Common myeloid progenitor, CD34-positive (primary cell): ENCODE data around the gene PLPPR1.

Source experiments
- CTCF ChIA-PET: fragments of 350-600 bp; sonication (Branson Sonifier 250); formaldehyde crosslinking; loops from one replicate; lab custom pipeline; 2021; ENCODE audit warnings: antibody characterized with exemption; lab: Charles Lee
- POLR2A ChIA-PET: fragments of 350-600 bp; sonication (Branson Sonifier 250); formaldehyde crosslinking; loops from one replicate; lab custom pipeline; 2021; ENCODE audit warnings: antibody characterized with exemption; lab: Charles Lee
- DNase-seq, 3 donors: peaks; one replicate each; pipeline versions ENCODE4 v3.0.0 to v3.0.0-alpha.2; 2013
- H3K27ac ChIP-seq, 2 experiments: 1 replicate in 1 of 2; 2 replicates in 1 of 2; pipeline ENCODE4 v1.7.0; 2013; ENCODE audit warnings: inconsistent platforms in 2 of 2, low read length in 2 of 2, mild to moderate bottlenecking in 2 of 2, low read depth in 1 of 2, moderate library complexity in 1 of 2; ENCODE audit not compliant: severe bottlenecking in 2 of 2, insufficient read depth in 1 of 2, poor library complexity in 1 of 2
- H3K27me3 ChIP-seq, 5 experiments: replicated peaks in 2 of 5; 1 replicate in 3 of 5; 2 replicates in 2 of 5; pipeline versions ENCODE4 v1.6.1 to v1.7.0; 2013; ENCODE audit warnings: low read length in 4 of 5, mild to moderate bottlenecking in 2 of 5, moderate library complexity in 2 of 5, inconsistent platforms in 1 of 5; ENCODE audit not compliant: insufficient read depth in 5 of 5, control insufficient read depth in 4 of 5
- H3K36me3 ChIP-seq, 4 experiments: 1 replicate in 2 of 4; 2 replicates in 2 of 4; pipeline versions ENCODE4 v1.6.1 to v1.7.0; 2013; ENCODE audit warnings: low read length in 3 of 4, control low read depth in 1 of 4, mild to moderate bottlenecking in 1 of 4; ENCODE audit not compliant: control insufficient read depth in 4 of 4, insufficient read depth in 4 of 4
- H3K4me1 ChIP-seq, 4 experiments: 1 replicate in 3 of 4; 2 replicates in 1 of 4; pipeline versions ENCODE4 v1.6.1 to v1.7.1; 2013; ENCODE audit warnings: low read length in 3 of 4, mild to moderate bottlenecking in 3 of 4, control low read depth in 1 of 4, inconsistent platforms in 1 of 4, moderate library complexity in 1 of 4; ENCODE audit not compliant: control insufficient read depth in 4 of 4, insufficient read depth in 4 of 4; ENCODE audit errors: control extremely low read depth in 1 of 4
- H3K4me3 ChIP-seq, 7 experiments: 1 replicate in 4 of 7; 2 replicates in 3 of 7; pipeline versions ENCODE4 v1.5.1 to v1.7.0; 2013; ENCODE audit warnings: mild to moderate bottlenecking in 7 of 7, low read length in 6 of 7, moderate library complexity in 6 of 7, inconsistent platforms in 2 of 7, low read depth in 2 of 7, control low read depth in 1 of 7; ENCODE audit not compliant: insufficient read depth in 4 of 7, control insufficient read depth in 1 of 7; ENCODE audit errors: extremely low read depth in 1 of 7
- H3K9me3 ChIP-seq, 5 experiments: 1 replicate in 4 of 5; 2 replicates in 1 of 5; pipeline versions ENCODE4 v1.6.1 to v1.7.1; 2013; ENCODE audit warnings: low read length in 4 of 5, mild to moderate bottlenecking in 2 of 5, inconsistent platforms in 1 of 5, low read depth in 1 of 5, moderate library complexity in 1 of 5; ENCODE audit not compliant: control insufficient read depth in 4 of 5, insufficient read depth in 2 of 5; ENCODE audit errors: control extremely low read depth in 1 of 5
- WGBS: methylation state at CpG from one replicate; pipeline ENCODE4 v1.1.5; 2013; ENCODE audit not compliant: insufficient coverage; 5-methylcytosine and 5-hydroxymethylcytosine counted together

Gene PLPPR1

DNA sequence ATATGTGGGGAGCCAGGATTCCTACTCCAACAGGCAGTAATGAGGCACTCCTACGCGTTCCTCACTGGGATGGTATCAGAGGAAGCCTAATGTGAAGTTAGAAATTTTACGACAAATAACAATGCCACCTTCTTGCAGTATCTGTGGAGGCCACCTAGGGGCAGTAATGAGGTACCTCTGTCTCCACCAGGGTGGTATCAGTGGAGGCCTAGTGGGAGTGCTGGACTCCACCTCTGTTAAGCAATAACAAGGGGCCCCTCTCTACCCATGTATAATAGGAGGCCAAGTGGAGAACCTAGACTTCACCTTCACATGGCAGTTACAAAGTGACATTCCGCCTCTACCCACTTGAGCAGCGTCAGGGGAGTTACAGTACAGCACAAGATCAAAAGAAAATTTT, 147.9 kb downstream of the PLPPR1 start:
- H3K36me3 ChIP-seq: no peaks in the 10 kb centered on the region
- H3K27ac ChIP-seq: no peak overlapping the region
- POLR2A ChIA-PET: no interaction called here
- CTCF ChIA-PET: no interaction called here
- H3K4me3 ChIP-seq: no peak overlapping the region
- peaks cover 0 to 3% (median 0%) of the 10 kb centered on the region in 5 experiments for H3K9me3 ChIP-seq
- H3K27me3 ChIP-seq: no peaks in the 10 kb centered on the region
- no peaks in the 10 kb centered on the region for H3K4me1 ChIP-seq
- DNase-seq: no peak
- 91% methylated on average over 5 of the region's 5 CpGs for WGBS

DNA sequence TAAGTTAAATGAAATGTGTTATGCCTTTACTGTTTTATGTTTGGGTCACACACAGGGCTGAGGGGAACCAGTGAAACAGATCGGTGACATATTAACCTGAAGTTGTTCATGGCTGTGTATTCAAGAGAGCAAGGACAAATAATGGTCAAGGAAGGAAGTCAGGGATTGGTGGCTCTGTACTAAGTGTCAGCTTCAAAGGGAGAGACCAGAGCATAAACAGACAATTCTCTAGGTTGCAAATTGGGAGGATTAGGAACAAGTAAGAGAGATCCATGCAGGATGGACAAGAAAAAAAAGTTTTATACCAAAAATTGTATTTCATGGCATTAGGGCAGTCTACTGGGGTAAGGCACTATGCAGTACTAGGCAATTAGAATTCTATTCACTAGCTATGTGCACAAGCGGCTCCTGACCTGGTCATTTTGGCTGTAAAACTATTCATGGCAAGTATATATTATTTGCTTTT, 156.3 kb downstream of the PLPPR1 start:
- no peaks in the 10 kb centered on the region for H3K27me3 ChIP-seq
- ChIA-PET POLR2A (no interaction called here), CTCF (no interaction called here)
- H3K4me1 ChIP-seq: no peaks in the 10 kb centered on the region
- DNase-seq: no peak
- no peaks in the 10 kb centered on the region for H3K9me3 ChIP-seq
- WGBS: 85% methylated on average over 2 of the region's 2 CpGs
- H3K27ac ChIP-seq: no peak overlapping the region
- H3K4me3 ChIP-seq: no peak overlapping the region
- H3K36me3 ChIP-seq: no peaks in the 10 kb centered on the region

- Histone ChIP-seq H3K4me3 (no peak overlapping the region), H3K9me3 (no peaks in the 10 kb centered on the region), H3K36me3 (no peaks in the 10 kb centered on the region), H3K4me1 (no peaks in the 10 kb centered on the region), H3K27ac (no peak overlapping the region), H3K27me3 (peaks cover 0 to 5% (median 0%) of the 10 kb centered on the region in 5 experiments)
- DNase-seq: no peak
- ChIA-PET POLR2A (no interaction called here), CTCF (no interaction called here)
- WGBS: 100% methylated on average over 1 of the region's 2 CpGs
Observed at GRCh38 chr9:101191723-101192122, 163.2 kb downstream of the PLPPR1 start.

DNA sequence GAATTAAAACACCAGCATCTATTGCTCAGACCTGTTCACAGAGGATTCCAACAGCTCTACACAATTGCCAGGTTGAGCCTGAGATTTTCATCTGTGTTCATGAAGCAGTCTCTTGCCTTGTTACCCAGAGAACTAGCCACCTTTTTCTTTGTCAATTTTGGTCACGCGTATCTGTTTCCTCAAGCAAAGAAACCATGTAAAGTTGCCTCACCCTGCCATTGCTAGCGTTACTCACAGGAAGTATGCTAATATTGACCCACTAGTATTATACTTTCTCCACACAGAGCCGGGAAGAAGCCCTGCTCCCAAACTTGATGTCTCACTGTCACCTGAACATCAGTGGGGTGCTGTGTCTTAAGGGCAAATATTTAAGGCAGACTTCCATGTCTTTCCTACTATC, 168.5 kb downstream of the PLPPR1 start:
- CTCF ChIA-PET: no interaction called here
- no peak overlapping the region for H3K4me3 ChIP-seq
- peaks cover 0 to 2% (median 0%) of the 10 kb centered on the region in 5 experiments for H3K27me3 ChIP-seq
- no peak overlapping the region for H3K27ac ChIP-seq
- H3K9me3 ChIP-seq: no peaks in the 10 kb centered on the region
- POLR2A ChIA-PET: no interaction called here
- H3K36me3 ChIP-seq: no peaks in the 10 kb centered on the region
- DNase-seq: no peak
- WGBS: 88% methylated on average over 4 of the region's 4 CpGs
- no peaks in the 10 kb centered on the region for H3K4me1 ChIP-seq

DNA sequence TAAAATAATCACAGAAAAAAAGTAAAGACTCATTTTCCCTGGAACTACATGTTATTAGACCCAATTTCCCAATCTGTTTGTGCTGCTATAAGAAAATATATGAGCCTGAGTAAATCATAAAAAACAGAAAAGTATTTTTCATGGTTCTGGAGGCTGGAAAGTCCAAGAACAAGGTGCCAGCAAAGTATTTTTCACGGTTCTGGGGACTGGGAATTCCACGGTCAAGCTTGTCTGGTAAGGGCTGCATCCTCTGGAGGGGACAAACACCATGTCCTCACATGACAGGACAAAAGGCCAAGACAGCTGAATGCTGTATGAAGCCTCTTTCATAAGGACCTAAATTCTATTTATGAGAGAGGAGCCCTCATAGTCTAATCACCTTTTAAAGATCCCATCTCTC, 172.3 kb downstream of the PLPPR1 start:
- no peak overlapping the region for H3K4me3 ChIP-seq
- no peaks in the 10 kb centered on the region for H3K4me1 ChIP-seq
- CTCF ChIA-PET: no interaction called here
- H3K9me3 ChIP-seq: no peaks in the 10 kb centered on the region
- 95% methylated on average over 2 of the region's 2 CpGs for WGBS
- no peak for DNase-seq
- no peak overlapping the region for H3K27ac ChIP-seq
- POLR2A ChIA-PET: no interaction called here
- H3K36me3 ChIP-seq: no peaks in the 10 kb centered on the region
- peaks cover 0 to 2% (median 0%) of the 10 kb centered on the region in 5 experiments for H3K27me3 ChIP-seq

GRCh38 chr9:101201630-101202029, 173.1 kb downstream of the PLPPR1 start:
- Histone ChIP-seq H3K4me3 (no peak overlapping the region), H3K36me3 (no peaks in the 10 kb centered on the region), H3K4me1 (no peaks in the 10 kb centered on the region), H3K27ac (no peak overlapping the region), H3K9me3 (no peaks in the 10 kb centered on the region), H3K27me3 (peaks cover 0 to 2% (median 0%) of the 10 kb centered on the region in 5 experiments)
- no peak for DNase-seq
- no CpG with 5 or more reads among the region's 2 CpGs for WGBS
- ChIA-PET CTCF (no interaction called here), POLR2A (no interaction called here)

- DNase-seq: no peak
- Histone ChIP-seq H3K27me3 (peaks cover 0 to 1% (median 0%) of the 10 kb centered on the region in 5 experiments), H3K27ac (no peak overlapping the region), H3K36me3 (no peaks in the 10 kb centered on the region), H3K4me3 (no peak overlapping the region), H3K4me1 (no peaks in the 10 kb centered on the region), H3K9me3 (no peaks in the 10 kb centered on the region)
- 93% methylated on average over 2 of the region's 4 CpGs for WGBS
- ChIA-PET POLR2A (no interaction called here), CTCF (no interaction called here)
Observed at GRCh38 chr9:101209670-101210069, 181.1 kb downstream of the PLPPR1 start.
